GM23338 (cell line): ENCODE measurements around the gene SH3GL2. TPM values are rescaled to one million over a fixed set of nuclear protein-coding genes. Genes with fewer than 3 reads are reported as not detected.

Source experiments
- ATAC-seq: fragments of 200-7000 bp; cut with Tn5 transposase; 3 replicates; pipeline ENCODE4 v1.9.1; 2020
- DNase-seq: peaks from one replicate; pipeline ENCODE4 v3.0.0-alpha.2; 2015; ENCODE audit warnings: low spot score
- H2AFZ ChIP-seq: fragments of 200-600 bp; sonication (generic); 2 replicates; pipeline ENCODE4 v1.8.0; 2016; ENCODE audit warnings: antibody characterized with exemption, mild to moderate bottlenecking, moderate library complexity
- H3F3A ChIP-seq: fragments of 200-600 bp; sonication (generic); replicated peaks from 2 replicates; pipeline ENCODE4 v1.8.0; 2017; ENCODE audit warnings: antibody characterized with exemption, mixed run types, low read depth
- H3K27ac ChIP-seq: fragments of 200-600 bp; sonication (generic); 2 replicates; pipeline ENCODE4 v1.6.1; 2016; ENCODE audit warnings: low read depth
- H3K27me3 ChIP-seq: fragments of 200-600 bp; sonication (generic); 2 replicates; pipeline ENCODE4 v1.8.0; 2016; ENCODE audit warnings: mild to moderate bottlenecking, mixed run types, moderate library complexity; ENCODE audit not compliant: insufficient read depth
- H3K36me3 ChIP-seq: fragments of 200-600 bp; sonication (generic); 2 replicates; pipeline ENCODE4 v1.8.0; 2016; ENCODE audit warnings: mild to moderate bottlenecking; ENCODE audit not compliant: insufficient read depth
- H3K4me1 ChIP-seq: fragments of 200-600 bp; sonication (generic); 2 replicates; pipeline ENCODE4 v1.8.0; 2016; ENCODE audit warnings: mild to moderate bottlenecking, moderate library complexity; ENCODE audit not compliant: insufficient read depth
- H3K4me2 ChIP-seq: fragments of 200-600 bp; sonication (generic); 2 replicates; pipeline ENCODE4 v1.7.1; 2017; ENCODE audit warnings: mixed run types
- H3K4me3 ChIP-seq: fragments of 200-600 bp; sonication (generic); 2 replicates; pipeline ENCODE4 v1.6.1; 2016; ENCODE audit warnings: mixed run types
- H3K79me2 ChIP-seq: fragments of 200-600 bp; sonication (generic); replicated peaks from 2 replicates; pipeline ENCODE4 v1.8.0; 2017; ENCODE audit warnings: mild to moderate bottlenecking; ENCODE audit not compliant: insufficient read depth
- H3K9me2 ChIP-seq: fragments of 200-600 bp; sonication (generic); 2 replicates; pipeline ENCODE4 v1.8.0; 2017; ENCODE audit not compliant: insufficient read depth
- H4K20me1 ChIP-seq: fragments of 200-600 bp; sonication (generic); replicated peaks from 2 replicates; pipeline ENCODE4 v1.8.0; 2017; ENCODE audit warnings: mild to moderate bottlenecking; ENCODE audit not compliant: insufficient read depth
- H3K27ac Mint-ChIP-seq: 2 replicates; pipeline ENCODE4 v1.8.0; 2020; ENCODE audit warnings: inconsistent platforms, mild to moderate bottlenecking, moderate library complexity, mixed read lengths
- H3K27me3 Mint-ChIP-seq: 3 replicates; pipeline ENCODE4 v1.8.0; 2022; ENCODE audit warnings: low read depth, mild to moderate bottlenecking, moderate library complexity, mixed read lengths, inconsistent platforms; ENCODE audit not compliant: insufficient read depth, poor library complexity
- H3K36me3 Mint-ChIP-seq: 3 replicates; pipeline ENCODE4 v1.8.0; 2021; ENCODE audit warnings: low read depth, mild to moderate bottlenecking, inconsistent platforms, moderate library complexity, mixed read lengths
- H3K4me1 Mint-ChIP-seq: 3 replicates; pipeline ENCODE4 v1.8.0; 2020; ENCODE audit warnings: mild to moderate bottlenecking, inconsistent platforms, mixed read lengths
- H3K4me3 Mint-ChIP-seq: 3 replicates; pipeline ENCODE4 v1.8.0; 2021; ENCODE audit warnings: moderate library complexity, mild to moderate bottlenecking, inconsistent platforms, mixed read lengths
- H3K9me3 Mint-ChIP-seq: 3 replicates; pipeline ENCODE4 v1.8.0; 2020; ENCODE audit warnings: moderate library complexity, mild to moderate bottlenecking, inconsistent platforms, mixed read lengths
- CREB1 ChIP-seq: fragments of 250-450 bp; sonication (Bioruptor Pico); IDR thresholded peaks from 2 replicates; pipeline ENCODE4 v1.5.0; 2020; ENCODE audit warnings: low read depth, mild to moderate bottlenecking, moderate library complexity
- EZH2phosphoT487 ChIP-seq: fragments of 200-600 bp; sonication (generic); IDR thresholded peaks from one replicate; pipeline ENCODE4 v1.8.1; 2018; ENCODE audit warnings: antibody characterized with exemption; ENCODE audit not compliant: unreplicated experiment
- NANOG ChIP-seq: IDR thresholded peaks from 2 replicates; pipeline ENCODE4 v1.6.1; 2016; ENCODE audit warnings: antibody characterized with exemption, borderline replicate concordance
- POLR2AphosphoS5 ChIP-seq: IDR thresholded peaks from 2 replicates; pipeline ENCODE4 v1.6.1; 2016; ENCODE audit warnings: antibody characterized with exemption, low read depth
- REST ChIP-seq: IDR thresholded peaks from one replicate; pipeline ENCODE4 v1.6.1; 2018; ENCODE audit warnings: antibody characterized with exemption; ENCODE audit not compliant: unreplicated experiment
- STAT1 ChIP-seq: IDR thresholded peaks from one replicate; pipeline ENCODE4 v1.6.1; 2016; ENCODE audit warnings: antibody characterized with exemption; ENCODE audit not compliant: unreplicated experiment
- ZNF114 ChIP-seq: fragments of 250-450 bp; sonication (Bioruptor Pico); IDR thresholded peaks from 2 replicates; pipeline ENCODE4 v1.5.0; 2020; ENCODE audit warnings: mild to moderate bottlenecking, moderate library complexity
- ZNF462 ChIP-seq: fragments of 250-450 bp; sonication (Bioruptor Pico); IDR thresholded peaks from 2 replicates; pipeline ENCODE4 v1.5.0; 2020; ENCODE audit warnings: mild to moderate bottlenecking, moderate library complexity
- polyA plus RNA-seq: library from polyadenylated mRNA; unstranded; fragments of >200 nt; fragmentation: Nextera tagmentation; extraction: Ambion mirVana; gene quantifications from 2 replicates; pipeline ENCODE4 v1.2.1, GENCODE V29; 2016
- total RNA-seq: library from RNA; depleted of rRNA; stranded (reverse); fragments of >200 nt; shearing (Covaris generic); gene quantifications from 2 replicates; pipeline ENCODE4 v1.2.3, GENCODE V29; 2014

SH3GL2 gene
- total and polyA plus RNA-seq, 2 experiments from 2014 or later: 5.9 to 8.6 TPM

GRCh38 chr9:17726298-17726697, 147.4 kb downstream of the SH3GL2 start:
- Histone ChIP-seq H3K4me2 (no peak overlapping the region), H4K20me1 (no peaks in the 10 kb centered on the region), H3K79me2 (peaks cover 2% of the 10 kb centered on the region; the same call in 1 of the 2 replicates), H3K36me3 (0 out of 2 replicates have a peak, but pooled peaks cover 3% of the 10 kb centered on the region), H3K9me2 (no peaks in the 10 kb centered on the region; the same call in 1 of the 2 replicates), H3K4me3 (no peak overlapping the region), H3K27ac (no peak overlapping the region), H3F3A (no peaks in the 10 kb centered on the region), H3K4me1 (no peaks in the 10 kb centered on the region), H2AFZ (no peak overlapping the region), H3K27me3 (no peaks in the 10 kb centered on the region)
- no peak overlapping the region for H3K27ac Mint-ChIP-seq
- ATAC-seq (no peak), DNase-seq (no peak)
- H3K9me3 Mint-ChIP-seq: peaks cover 17% of the 10 kb centered on the region; the same call in 2 of the 3 replicates
- H3K4me1 Mint-ChIP-seq: peaks cover 5% of the 10 kb centered on the region; the same call in 2 of the 3 replicates
- TF ChIP-seq STAT1: no peak
- TF ChIP-seq POLR2AphosphoS5: no peak
- TF ChIP-seq NANOG: no peak
- TF ChIP-seq ZNF114 (CRISPR knock-in tag): no peak
- TF ChIP-seq CREB1: no peak
- no peak for TF ChIP-seq EZH2phosphoT487
- TF ChIP-seq ZNF462 (CRISPR knock-in tag): no peak
- no peak for TF ChIP-seq REST
- peaks cover 12% of the 10 kb centered on the region; the same call in 2 of the 3 replicates for H3K36me3 Mint-ChIP-seq
- no peak overlapping the region for H3K4me3 Mint-ChIP-seq
- peaks cover 1% of the 10 kb centered on the region for H3K27me3 Mint-ChIP-seq
